ENCODE measurements around the gene KDM1A.

Gene KDM1A

DNA sequence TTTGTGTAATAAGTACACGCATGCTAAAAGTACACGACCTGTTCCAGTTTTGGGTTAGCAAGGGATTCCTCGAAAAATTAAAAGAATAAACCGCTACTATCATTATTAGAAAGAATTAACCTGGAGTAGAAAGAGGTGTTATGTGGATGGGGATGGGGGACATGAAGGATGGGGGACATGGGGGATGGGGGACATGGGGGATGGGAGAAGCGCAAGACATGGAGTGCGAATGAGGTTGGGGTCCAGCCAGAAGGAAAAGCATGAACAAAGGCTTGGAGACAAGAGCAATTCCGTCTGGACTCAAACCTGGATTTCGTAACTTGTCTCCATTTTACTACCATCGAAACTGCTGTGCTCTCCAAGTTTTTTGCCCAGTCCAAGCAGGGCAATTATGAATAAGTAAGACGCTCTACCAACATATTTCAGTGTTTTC lies 591 bp upstream of the KDM1A start:
- DNase-seq = no peak

DNA sequence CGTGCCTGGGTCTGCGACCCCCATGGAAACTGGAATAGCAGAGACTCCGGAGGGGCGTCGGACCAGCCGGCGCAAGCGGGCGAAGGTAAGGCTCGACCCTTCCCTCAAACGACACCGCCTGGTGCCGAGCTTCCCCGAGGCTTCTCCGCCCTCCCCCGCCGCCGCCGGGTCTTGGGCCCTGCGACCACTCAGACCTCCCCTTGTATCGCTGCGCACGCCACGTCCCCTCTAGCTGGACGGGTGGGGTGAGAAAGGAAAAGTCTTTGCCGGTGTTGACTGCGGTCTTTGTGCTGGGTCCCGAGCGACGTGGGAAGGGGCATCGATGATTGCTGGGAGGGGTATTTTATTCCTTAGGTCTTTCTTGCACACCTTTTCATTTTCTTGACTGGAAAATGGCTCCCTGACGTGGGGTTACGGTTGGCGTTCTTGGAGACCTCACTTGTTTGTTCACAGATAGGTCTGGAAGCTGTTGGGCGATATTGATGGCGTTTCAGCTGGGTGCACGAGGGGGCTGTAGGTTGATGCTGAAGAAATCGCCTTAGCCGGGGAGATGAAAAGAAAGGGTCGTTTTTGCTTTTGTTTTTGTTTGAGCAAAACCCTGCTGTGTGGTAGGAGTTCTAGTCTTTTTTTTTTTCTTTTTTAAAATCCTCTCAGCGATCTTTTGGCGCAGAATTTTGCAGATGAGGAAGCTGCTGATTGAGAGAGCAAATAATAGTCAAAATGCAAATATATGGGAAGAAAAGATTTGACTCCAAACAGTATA lies 776 bp downstream of the KDM1A start:
- peak; percentile 17 for DNase-seq

DNA sequence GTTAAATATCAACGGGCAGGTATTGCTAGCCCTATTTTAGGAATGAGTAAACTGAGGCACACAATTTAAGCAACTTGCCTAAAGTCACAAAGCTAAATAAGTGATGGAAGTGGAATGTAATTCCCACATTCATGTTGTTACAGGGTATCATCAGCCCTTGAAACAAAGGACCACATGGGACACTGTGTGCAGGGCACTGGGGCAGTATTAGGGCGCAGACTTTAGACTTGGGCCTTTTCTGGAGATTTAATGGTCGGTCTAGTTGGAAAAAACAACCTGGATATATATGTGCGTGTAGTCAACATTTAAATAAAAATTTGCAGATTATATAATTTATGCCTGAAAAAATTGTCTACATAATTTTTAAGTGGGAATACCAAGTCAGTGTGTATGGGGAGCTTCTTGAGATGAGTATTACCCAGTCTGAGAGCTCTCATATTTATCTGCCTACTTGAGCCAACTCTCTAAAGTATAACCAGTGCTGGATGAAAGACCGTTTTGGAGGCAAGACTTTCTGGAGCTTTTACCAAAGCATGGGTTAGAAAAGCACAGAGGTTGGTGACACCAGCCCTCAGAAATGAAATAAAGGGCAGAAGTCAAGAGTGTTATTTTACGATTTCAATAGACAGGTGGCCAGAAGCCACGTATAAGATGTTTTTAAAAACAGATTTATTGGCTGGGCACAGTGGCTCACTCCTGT lies 1.6 kb downstream of the KDM1A start:
- no peak for DNase-seq

DNA sequence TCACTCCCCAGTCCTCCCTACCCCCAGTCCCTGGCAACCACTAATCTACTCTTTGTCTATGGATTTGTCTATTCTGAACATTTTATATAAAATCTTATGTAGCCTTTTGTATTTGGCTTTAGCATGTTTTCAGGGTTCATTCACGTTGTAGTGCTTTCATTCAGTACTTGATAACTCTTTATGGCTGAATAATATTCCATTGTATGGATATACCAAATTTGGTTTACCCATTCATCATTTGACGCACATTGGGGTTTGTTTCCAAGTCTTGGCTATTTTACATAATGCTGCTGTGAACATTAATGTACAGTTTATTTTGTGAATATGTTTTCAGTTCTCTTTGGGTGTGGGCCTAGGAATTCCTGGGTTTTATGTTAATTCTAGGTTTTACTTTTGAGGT lies 2.6 kb downstream of the KDM1A start:
- DNase-seq = no peak

DNA sequence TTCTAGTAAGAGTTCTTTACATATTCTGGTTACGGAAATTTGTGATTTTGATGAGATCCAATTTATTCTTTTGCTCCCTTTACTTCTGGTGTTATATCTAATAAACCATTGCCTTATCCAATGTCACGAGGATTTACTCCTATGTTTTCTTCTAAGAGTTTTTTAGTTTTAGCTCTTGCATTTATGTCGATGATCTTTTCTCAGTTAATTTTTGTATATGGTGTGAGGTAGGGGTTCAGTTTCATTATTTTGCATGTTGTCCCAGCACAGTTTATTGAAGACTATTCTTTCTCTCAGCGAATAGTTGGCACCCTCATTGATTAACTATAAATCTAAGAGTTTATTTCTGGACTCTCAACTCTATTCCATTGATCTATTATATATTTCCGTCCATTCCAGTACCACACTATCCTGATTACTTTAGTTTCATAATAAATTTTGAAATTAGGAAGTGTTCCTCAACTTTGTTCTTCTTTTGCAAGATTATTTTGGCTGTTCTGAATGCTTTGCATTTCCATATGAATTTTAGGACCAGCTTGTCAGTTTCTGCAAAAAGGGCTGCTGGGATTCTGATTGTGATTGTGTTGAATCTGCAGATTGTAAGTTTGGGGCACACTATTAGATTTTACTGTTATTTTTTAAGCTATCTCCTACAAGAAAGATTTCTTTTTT lies 4.0 kb downstream of the KDM1A start:
- no peak for DNase-seq

DNA sequence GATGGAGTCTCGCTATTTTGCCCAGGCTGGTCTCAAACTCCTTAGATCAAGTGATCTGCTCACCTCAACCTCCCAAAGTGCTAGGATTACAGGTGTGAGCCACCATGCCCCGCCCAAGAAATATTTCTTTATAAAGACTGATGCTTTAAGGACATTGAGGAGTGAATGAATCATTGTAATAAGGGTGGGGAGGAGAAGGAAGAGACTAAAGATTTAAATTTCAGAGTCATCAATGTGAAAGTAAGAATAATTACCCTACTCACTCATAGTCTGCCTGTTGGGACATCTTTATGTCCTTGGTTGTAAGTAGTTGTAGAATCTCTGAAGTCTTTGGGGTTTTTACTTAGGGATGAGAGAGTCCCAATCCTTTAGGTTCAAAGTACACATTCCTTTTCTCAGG lies 7.3 kb downstream of the KDM1A start:
- DNase-seq = no peak

DNA sequence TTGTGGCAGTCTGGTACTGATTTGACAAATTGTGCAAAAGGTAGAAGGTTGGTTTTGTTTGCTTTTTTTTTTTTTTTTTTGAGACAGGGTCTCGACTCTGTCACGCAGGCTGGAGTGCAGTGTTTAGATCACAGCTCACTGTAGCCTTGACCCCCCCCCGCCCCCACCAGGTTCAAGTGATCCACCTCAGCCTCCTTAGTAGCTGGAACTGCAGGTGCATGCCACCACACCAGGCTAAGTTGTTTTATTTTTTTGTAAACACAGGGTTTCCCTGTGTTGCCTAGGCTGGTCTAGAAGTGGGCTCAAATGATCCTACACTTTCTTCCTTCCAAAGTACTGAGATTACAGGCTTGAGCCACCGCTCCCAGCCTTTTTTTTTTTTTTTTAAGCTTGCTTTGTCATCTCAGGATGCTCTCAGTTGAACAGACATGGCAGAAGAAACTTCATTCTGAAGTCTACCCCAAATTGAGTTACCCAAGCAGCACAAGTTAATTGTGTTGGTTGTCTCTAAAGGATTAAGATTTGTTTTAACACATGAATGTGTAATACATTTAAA lies 8.2 kb downstream of the KDM1A start:
- DNase-seq = no peak

DNA sequence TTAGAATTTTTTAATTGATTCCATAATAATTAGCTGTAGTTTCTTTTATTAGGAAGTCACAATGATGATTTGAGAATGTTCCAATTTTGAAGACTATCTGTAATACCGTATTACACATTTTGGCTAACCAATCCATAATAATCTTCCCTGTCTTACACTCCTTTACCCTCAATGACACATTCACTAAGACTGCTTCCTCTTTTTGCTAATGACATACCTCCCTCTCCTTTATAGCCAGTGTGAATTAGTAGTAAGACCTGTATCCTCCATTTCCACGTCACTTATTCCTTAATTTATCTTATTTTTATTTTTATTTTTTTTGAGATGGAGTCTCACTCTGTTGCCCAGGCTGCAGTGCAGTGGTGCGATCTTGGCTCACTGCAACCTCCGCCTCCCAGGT lies 10.1 kb downstream of the KDM1A start:
- DNase-seq = no peak

DNA sequence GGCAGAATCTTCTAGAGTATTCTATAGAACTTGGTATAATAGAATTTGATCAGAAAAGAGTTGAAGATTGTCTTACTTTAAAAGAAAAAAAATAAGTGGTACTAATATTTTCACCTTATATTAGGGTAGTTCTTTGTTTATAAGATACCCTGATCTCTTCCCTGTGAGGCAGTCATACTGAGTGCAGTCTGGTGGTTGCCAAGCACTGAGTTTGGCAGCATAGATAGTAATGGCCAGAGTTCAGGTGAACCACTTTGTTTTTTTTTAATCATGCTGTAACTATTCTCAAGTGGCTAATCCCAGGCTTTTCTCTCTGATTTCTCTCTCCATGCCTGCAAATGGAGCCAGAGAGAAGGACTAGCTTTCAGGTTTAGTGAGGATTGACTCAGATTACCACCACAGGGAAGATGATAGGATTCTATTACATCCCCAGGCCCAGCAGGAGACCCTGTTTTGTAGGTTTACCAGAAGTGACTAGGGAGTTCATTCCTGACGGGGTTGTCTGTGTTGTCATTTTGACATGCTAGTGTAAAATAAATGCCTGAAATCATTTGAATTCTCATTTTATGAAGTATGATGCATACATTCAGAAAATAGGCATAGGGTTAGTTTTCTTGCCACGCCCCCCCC lies 16.7 kb downstream of the KDM1A start:
- no peak for DNase-seq

DNA sequence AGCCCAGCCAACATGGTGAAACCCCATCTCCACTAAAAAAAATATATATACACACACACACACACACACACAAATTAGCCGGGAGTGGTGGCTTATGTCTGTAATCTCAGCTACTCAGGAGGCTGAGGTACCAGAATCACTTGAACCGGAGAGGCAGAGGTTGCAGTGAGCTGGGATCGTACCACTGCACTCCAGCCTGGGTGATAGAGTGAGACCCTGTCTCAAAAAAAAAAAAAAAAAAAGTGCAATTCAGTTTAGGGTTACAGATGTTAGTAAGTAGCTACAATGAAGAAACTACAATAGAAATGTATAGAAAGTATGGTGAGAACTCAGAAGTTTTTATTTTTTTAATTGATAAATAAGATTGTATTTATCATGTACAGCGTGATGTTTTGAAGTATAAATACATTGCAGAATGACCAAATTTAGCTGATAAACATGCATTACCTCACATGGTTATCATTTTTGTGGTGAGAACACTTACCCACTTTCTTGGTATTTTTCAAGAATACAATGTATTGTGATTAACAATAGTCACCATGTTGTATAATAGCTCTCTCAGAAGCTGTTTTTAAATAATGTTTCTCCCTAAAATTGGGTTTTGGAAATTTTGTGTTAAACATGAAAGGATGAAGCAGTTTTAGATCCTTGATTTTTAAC lies 17.9 kb downstream of the KDM1A start:
- no peak for DNase-seq

DNA sequence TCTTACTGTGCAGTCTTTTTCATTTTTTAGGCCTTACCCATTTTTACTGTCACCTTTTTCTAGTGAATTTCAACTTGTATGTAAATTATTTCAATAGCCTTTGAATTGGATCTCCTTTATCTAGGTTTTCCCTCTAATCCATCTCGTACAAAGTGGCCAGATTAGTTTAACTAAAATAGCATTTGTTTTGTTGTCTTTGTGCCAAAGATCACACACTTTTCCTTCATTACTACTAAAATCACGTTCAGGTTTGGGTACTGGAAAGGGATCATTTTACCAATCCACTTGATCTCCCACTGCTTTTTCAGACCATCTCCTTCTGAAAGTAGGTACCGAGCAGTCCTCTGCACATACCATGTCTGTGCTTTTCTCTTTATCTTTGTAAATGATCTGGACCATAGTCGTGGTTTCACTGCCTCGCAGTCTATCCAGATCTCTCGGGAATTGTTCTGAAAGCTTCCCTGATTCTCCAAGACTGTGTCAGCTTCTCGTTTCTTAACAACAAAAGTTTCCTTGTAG lies 20.1 kb downstream of the KDM1A start:
- DNase-seq = no peak

DNA sequence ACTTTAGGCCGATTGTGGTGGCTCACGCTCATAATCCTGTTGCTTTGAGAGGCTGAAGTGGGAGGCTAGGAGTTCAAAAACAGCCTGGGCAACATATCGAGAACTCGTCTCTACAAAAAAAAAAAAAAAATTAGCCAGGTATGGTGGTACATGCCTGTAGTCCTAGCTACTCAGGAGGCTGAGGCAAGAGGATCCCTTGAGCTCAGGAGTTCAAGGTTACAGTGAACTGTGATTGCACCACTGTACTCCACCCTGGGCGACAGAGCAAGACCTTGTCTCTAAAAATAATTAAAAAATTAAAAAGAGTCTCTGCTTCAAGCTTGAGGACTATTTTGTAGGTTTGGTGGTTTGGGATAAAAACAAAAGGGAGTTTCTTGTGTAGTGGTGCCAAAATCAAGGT lies 21.2 kb downstream of the KDM1A start:
- DNase-seq = no peak

DNA sequence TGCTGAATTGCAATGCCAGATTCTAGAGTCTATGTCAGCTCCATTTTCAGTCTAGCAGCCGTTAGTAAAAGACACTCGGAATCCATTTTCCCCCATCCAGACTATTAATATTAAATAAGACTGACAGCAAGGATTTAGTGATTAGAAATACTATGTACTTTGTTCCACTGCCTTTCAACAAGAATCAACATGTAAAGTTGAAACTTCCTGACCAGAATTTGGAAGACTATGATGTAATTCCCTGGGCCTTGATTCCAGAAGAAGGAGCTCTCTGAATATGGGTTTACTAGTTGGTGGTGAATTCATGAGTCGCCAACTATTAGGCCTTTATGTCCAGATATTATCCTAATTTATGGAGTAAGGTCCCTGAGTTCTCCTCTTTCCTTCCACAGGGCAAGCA lies 24.8 kb downstream of the KDM1A start:
- DNase-seq = no peak

DNA sequence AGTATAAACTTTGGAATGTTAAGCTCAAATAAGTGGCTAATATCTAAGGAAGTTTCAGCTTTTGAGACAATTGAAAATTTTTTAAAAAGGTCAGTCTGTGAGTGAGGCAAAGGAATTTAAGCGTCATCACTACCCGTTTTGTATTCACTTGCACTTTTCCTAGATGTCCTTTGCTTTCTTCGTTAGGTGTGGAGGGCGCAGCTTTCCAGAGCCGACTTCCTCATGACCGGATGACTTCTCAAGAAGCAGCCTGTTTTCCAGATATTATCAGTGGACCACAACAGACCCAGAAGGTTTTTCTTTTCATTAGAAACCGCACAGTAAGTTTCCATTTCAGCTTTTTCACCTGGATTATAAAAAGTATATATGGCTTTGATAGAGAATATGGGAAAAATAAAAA lies 30.9 kb downstream of the KDM1A start:
- DNase-seq = no peak

DNA sequence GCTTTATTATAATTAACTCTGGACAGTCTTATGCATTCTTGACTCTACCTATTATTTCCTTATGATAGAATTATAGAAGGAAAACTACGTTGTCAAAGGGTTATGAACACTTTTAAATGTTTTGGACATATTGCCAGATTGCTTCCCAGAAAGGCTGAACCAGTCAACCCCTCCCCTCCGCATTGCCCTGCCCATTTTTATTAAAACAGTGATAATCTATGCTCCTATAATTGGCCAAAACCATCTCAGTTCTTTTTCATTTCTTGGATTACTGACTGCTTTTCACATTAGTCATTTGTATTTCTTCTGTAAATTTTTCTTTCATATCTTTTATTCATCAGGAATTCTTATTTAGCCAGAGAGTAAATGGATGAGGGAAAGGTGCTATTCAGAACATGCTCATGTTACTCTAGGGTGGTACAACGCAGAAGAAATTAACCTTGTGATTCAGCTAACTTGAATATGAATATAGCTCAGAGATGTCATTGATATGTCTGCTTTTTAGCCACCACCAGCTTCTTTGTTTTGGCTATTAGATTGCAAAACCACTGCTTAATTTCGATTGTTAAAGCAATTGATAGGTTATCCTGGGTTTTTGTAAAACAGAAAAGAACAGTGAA lies 32.1 kb downstream of the KDM1A start:
- no peak for DNase-seq

DNA sequence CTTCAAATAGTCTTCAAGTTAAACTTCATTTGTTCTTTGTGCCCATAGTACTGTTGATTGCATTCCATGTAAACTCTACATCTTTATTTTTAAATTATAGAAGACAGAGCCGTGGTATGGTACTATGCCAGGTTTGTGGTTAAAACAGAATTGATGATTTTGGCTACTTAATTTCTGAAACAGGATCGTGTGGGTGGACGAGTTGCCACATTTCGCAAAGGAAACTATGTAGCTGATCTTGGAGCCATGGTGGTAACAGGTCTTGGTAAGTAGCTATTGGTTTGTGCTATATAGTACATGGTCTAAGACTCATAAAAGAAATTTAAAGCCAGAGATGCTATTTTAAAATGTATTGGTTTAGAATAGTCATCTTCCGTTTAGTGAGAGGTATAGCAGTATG lies 38.0 kb downstream of the KDM1A start:
- DNase-seq = no peak

DNA sequence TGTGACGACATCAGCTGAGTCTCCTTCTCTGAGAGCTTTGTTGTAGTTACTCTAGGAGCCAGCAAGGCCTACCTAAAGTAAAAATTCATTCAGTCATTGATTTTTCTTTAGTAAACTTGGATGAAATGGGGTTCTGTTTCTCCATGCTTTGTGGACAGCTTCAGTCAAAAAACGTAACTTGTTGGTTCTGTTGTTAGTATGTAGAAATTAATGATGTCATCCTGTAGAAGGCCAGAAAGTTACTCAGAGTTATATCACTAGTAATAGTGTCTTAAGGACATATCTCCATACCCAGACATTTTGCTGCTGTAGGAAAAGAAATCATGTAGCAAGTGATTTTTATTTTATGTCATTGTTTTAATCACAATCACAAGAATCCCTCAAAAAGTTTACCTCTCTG lies 43.0 kb downstream of the KDM1A start:
- DNase-seq = no peak

DNA sequence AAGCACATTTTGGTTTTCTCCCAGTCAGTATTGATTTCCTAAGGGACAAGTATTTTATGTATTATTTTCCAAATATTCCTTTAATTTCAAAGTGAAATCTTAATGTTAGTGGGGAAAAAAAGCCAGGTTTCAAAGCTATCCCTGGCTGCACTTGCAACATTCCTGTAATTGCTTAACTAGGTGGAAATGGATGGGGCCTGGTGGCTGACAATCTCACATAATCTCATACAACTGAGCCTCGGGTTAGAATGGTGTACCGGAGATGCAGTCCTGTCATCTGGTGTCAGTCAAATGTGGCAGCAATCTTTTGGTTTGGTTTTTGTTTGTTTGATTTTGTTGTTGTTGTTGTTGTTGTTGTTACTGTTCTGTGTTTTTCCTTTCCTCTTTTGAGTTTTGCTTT lies 46.1 kb downstream of the KDM1A start:
- no peak for DNase-seq

DNA sequence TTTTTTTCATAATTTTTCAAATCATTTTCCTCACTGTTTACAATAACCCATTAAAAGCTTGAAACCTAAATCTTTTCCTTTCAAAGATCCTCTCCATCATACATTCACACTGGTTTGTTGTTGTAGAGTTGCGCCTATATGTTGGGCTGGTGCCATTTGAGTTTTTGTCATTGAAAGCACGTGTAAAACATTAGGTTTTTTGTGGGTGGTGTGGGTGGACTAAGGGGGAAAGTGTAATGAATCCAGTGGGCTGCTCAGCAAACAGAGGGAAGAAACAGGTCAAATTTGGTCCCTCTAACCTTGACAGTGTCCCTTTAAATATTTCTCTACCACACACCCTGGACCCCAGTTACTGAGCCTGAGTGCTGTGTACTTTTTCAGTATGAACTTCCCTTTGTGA lies 46.8 kb downstream of the KDM1A start:
- no peak for DNase-seq

DNA sequence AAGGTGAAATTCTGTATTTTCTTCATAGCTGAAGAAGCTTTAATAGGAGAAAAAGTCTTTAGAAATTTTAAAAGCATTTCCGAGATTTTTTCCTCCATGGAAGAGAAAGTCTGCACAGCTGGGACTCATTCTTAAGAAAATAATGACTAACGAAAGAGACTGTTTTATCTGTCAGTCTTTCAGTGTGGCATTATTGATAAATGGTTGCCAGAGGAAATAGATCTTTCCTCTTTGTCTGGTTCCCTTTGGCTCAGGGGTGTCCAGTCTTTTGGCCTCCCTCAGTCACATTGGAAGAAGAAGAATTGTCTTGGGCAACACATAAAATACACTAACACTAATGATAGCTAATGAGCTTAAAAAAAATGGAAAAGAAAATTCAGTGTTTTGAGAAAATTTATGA lies 49.9 kb downstream of the KDM1A start:
- no peak for DNase-seq

DNA sequence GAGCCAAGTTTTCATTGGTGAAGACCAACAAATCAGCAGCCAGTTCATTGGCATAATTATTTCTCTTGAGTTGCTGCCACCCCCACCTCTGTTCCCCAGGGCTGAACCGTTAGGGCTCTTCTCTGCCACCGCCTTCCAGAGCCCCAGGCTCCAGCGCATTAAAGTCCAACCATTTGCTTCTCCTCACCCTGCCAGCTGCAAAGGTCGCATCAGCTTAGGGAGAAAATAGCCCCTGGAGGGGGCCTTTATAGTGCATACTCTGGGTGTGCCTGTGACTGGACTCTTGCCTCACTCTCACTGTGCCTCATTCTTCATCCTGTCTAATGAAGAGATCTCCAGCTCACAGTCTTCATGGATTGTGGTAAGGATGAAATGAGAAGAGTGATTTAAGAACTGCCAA lies 50.4 kb downstream of the KDM1A start:
- DNase-seq = no peak

DNA sequence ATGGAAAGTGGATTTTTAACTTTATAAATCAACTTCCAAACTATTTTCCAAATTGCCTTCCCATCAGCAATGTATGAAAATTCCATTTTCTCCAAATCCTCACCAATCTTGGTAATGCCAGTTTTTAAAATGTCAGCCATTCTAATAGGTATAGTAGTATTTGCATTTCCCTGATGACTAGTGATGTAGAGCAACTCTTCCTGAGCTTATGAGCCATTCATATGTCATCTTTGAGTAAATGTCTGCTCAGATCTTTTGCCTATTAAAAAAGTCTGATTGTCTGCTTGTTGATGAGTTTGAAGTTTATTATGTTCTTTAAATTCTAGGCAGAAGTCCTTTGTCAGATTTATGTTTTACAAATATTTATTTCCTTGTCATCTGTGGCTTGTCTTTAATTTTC lies 54.7 kb downstream of the KDM1A start:
- no peak for DNase-seq

Measured in stimulated activated CD4-positive, alpha-beta T cell treated with anti-CD3 and anti-CD28 coated beads, Interleukin-1b, Interleukin-23, amount 100 ng/mL, for 48 hours (primary cell).